Keratinocyte (primary cell): ENCODE data around the gene DYTN. TPM values are rescaled to one million over a fixed set of nuclear protein-coding genes. Genes with fewer than 3 reads are reported as not detected.

Experiments used
- DNase-seq: peaks from one replicate; pipeline ENCODE4 v3.0.0-alpha.2; 2011; ENCODE audit warnings: low read depth, missing footprints, low spot score
- FAIRE-seq: peaks from 2 replicates; lab custom pipeline; 2011; peaks lifted over from hg19 to GRCh38; lab: Jason Lieb, UNC
- H2AFZ ChIP-seq: 2 replicates; pipeline ENCODE4 v1.6.0; 2012; ENCODE audit warnings: low read length, control low read depth, inconsistent platforms; ENCODE audit not compliant: control insufficient read depth
- H3K27ac ChIP-seq: 2 replicates; pipeline ENCODE4 v1.5.1; 2011; ENCODE audit warnings: low read length; ENCODE audit not compliant: control insufficient read depth, insufficient read depth
- H3K27me3 ChIP-seq: 3 replicates; pipeline ENCODE4 v1.6.0; 2011; ENCODE audit warnings: low read length; ENCODE audit not compliant: control insufficient read depth, insufficient read depth; ENCODE audit errors: extremely low read depth
- H3K36me3 ChIP-seq, 2 experiments: 2 replicates in 1 of 2; 3 replicates in 1 of 2; pipeline ENCODE4 v1.5.1; 2011; ENCODE audit warnings: low read length in 2 of 2, mild to moderate bottlenecking in 1 of 2; ENCODE audit not compliant: control insufficient read depth in 2 of 2, insufficient read depth in 2 of 2; ENCODE audit errors: extremely low read depth in 1 of 2
- H3K4me1 ChIP-seq: 3 replicates; pipeline ENCODE4 v1.5.1; 2011; ENCODE audit warnings: low read length; ENCODE audit not compliant: control insufficient read depth, insufficient read depth; ENCODE audit errors: extremely low read depth
- H3K4me2 ChIP-seq: 3 replicates; pipeline ENCODE4 v1.6.0; 2011; ENCODE audit warnings: low read depth, low read length; ENCODE audit not compliant: control insufficient read depth, insufficient read depth; ENCODE audit errors: extremely low read depth
- H3K4me3 ChIP-seq, 3 experiments: fragments of 200-600 bp in 1 of 3; sonication (generic) in 1 of 3; 2 replicates in 2 of 3; 3 replicates in 1 of 3; pipeline ENCODE4 v1.5.1; 2011 to 2016; ENCODE audit warnings: low read length in 3 of 3, mild to moderate bottlenecking in 3 of 3, control low read depth in 2 of 3, inconsistent platforms in 1 of 3, low read depth in 1 of 3, mixed read lengths in 1 of 3, mixed run types in 1 of 3, moderate library complexity in 1 of 3; ENCODE audit not compliant: control insufficient read depth in 2 of 3, insufficient read depth in 2 of 3; ENCODE audit errors: extremely low read depth in 1 of 3
- H3K79me2 ChIP-seq: 2 replicates; pipeline ENCODE4 v1.6.0; 2012; ENCODE audit warnings: low read length; ENCODE audit not compliant: control insufficient read depth, insufficient read depth
- H3K9ac ChIP-seq: 3 replicates; pipeline ENCODE4 v1.6.0; 2011; ENCODE audit warnings: low read length; ENCODE audit not compliant: control insufficient read depth, insufficient read depth; ENCODE audit errors: extremely low read depth
- H3K9me1 ChIP-seq: 3 replicates; pipeline ENCODE4 v1.6.0; 2011; ENCODE audit warnings: low read length; ENCODE audit not compliant: control insufficient read depth, insufficient read depth; ENCODE audit errors: extremely low read depth
- H3K9me3 ChIP-seq: 2 replicates; pipeline ENCODE4 v1.5.1; 2012; ENCODE audit warnings: low read depth, low read length; ENCODE audit not compliant: control insufficient read depth
- H4K20me1 ChIP-seq: 3 replicates; pipeline ENCODE4 v1.6.0; 2011; ENCODE audit warnings: low read length; ENCODE audit not compliant: control insufficient read depth, insufficient read depth; ENCODE audit errors: extremely low read depth
- EZH2 ChIP-seq: IDR thresholded peaks from one replicate; pipeline ENCODE4 v1.6.1; 2012; ENCODE audit warnings: inconsistent platforms, mild to moderate bottlenecking, low read length, moderate library complexity
- dilution Hi-C: fragments of 300-500 bp; cut with MboI; formaldehyde crosslinking; loops from one replicate; pipeline ENCODE4 v1.7.0; 2020; ENCODE audit warnings: low sequenced_read_pairs; ENCODE audit not compliant: extremely low pct_ligation_motif_present
- polyA plus RNA-seq, 5 experiments: library from polyadenylated mRNA; depleted of rRNA in 3 of 5; stranded (reverse) in 3 of 5; stranded (forward) in 1 of 5; unstranded in 1 of 5; fragments of >200 nt; gene quantifications; 1 replicate in 1 of 5; 2 replicates in 3 of 5; 3 replicates in 1 of 5; pipeline versions ENCODE4 v1.2.1 to v1.2.3, GENCODE V29; 2011 to 2012; ENCODE audit warnings: missing spikeins in 2 of 5, low read depth in 1 of 5, low replicate concordance in 1 of 5
- TF ChIP-seq, protein P1 (sequence below), 3 experiments: IDR thresholded peaks in 1 of 3; conservative IDR thresholded peaks in 1 of 3; optimal IDR thresholded peaks in 1 of 3; 2 replicates in 2 of 3; 3 replicates in 1 of 3; pipeline versions ENCODE3 to v1.5.1; 2011; ENCODE audit warnings: low read length in 3 of 3, mild to moderate bottlenecking in 3 of 3, moderate library complexity in 2 of 3, control low read depth in 1 of 3, inconsistent platforms in 1 of 3; ENCODE audit not compliant: insufficient read depth in 2 of 3; ENCODE audit errors: extremely low read depth in 1 of 3

Gene DYTN
- polyA plus RNA-seq, 1 donor (not counting 4 experiments of a cell fraction or from before 2014, with no cell fraction given) = not detected

GRCh38 chr2:206611191-206611590 is 107.0 kb downstream of the DYTN start:
- H3K4me2 ChIP-seq = peak overlapping the region; percentile 72
- H3K9ac ChIP-seq = peak overlapping the region; percentile 52
- TF ChIP-seq, protein P1, sequence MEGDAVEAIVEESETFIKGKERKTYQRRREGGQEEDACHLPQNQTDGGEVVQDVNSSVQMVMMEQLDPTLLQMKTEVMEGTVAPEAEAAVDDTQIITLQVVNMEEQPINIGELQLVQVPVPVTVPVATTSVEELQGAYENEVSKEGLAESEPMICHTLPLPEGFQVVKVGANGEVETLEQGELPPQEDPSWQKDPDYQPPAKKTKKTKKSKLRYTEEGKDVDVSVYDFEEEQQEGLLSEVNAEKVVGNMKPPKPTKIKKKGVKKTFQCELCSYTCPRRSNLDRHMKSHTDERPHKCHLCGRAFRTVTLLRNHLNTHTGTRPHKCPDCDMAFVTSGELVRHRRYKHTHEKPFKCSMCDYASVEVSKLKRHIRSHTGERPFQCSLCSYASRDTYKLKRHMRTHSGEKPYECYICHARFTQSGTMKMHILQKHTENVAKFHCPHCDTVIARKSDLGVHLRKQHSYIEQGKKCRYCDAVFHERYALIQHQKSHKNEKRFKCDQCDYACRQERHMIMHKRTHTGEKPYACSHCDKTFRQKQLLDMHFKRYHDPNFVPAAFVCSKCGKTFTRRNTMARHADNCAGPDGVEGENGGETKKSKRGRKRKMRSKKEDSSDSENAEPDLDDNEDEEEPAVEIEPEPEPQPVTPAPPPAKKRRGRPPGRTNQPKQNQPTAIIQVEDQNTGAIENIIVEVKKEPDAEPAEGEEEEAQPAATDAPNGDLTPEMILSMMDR (optimal IDR thresholded peaks at IDR 0.05 in 1 of 3, IDR thresholded peaks at IDR 0.05 in 1 of 3, conservative IDR thresholded peaks at IDR 0.05 in 1 of 3; ENCODE audit: extremely low read depth in 1 of 3, insufficient read depth in 2 of 3, low read length in 3 of 3) = no peak
- TF ChIP-seq EZH2 = no peak
- no peaks in the 10 kb centered on the region for H3K27me3 ChIP-seq
- dilution Hi-C loops = no loop called here
- H4K20me1 ChIP-seq = no peaks in the 10 kb centered on the region
- no peaks in the 10 kb centered on the region for H3K79me2 ChIP-seq
- no peak for FAIRE-seq
- no peaks in the 10 kb centered on the region for H3K9me1 ChIP-seq
- H3K9me3 ChIP-seq = no peaks in the 10 kb centered on the region
- peaks cover 20% of the 10 kb centered on the region for H3K4me1 ChIP-seq
- no peak for DNase-seq
- H3K4me3 ChIP-seq = peak overlapping the region in 1 of 3 experiments; percentile 18
- peak overlapping the region; percentile 84 for H3K27ac ChIP-seq
- H3K36me3 ChIP-seq = no peaks in the 10 kb centered on the region
- H2AFZ ChIP-seq = peak overlapping the region; percentile 20

- H3K4me2 ChIP-seq = no peak overlapping the region
- H3K36me3 ChIP-seq = no peaks in the 10 kb centered on the region
- no peaks in the 10 kb centered on the region for H3K9me1 ChIP-seq
- TF ChIP-seq, protein P1 (optimal IDR thresholded peaks at IDR 0.05 in 1 of 3, IDR thresholded peaks at IDR 0.05 in 1 of 3, conservative IDR thresholded peaks at IDR 0.05 in 1 of 3; ENCODE audit: extremely low read depth in 1 of 3, insufficient read depth in 2 of 3, low read length in 3 of 3) = no peak
- no peak for TF ChIP-seq EZH2
- H3K4me3 ChIP-seq = no peak overlapping the region
- H4K20me1 ChIP-seq = no peaks in the 10 kb centered on the region
- H3K9ac ChIP-seq = no peak overlapping the region
- FAIRE-seq = no peak
- no peak overlapping the region for H2AFZ ChIP-seq
- H3K79me2 ChIP-seq = no peaks in the 10 kb centered on the region
- dilution Hi-C loops = no loop called here
- DNase-seq = no peak
- H3K27me3 ChIP-seq = no peaks in the 10 kb centered on the region
- peak overlapping the region; percentile 84 for H3K27ac ChIP-seq
- H3K9me3 ChIP-seq = no peaks in the 10 kb centered on the region
- H3K4me1 ChIP-seq = peaks cover 20% of the 10 kb centered on the region
These were observed 107.7 kb downstream of the DYTN start for GRCh38 chr2:206610451-206610850.
